H1 (cell line): ENCODE data around the gene MMD.

ENCODE experiments used
- ASH2L ChIP-seq: fragments of 200-600, 300-600 bp; sonication (generic); IDR thresholded peaks from one replicate; pipeline ENCODE4 v1.7.1; 2017; ENCODE audit warnings: low read length
- ATF3 ChIP-seq: IDR thresholded peaks from 2 replicates; pipeline ENCODE4 v1.6.1; 2011; ENCODE audit warnings: low read depth, mild to moderate bottlenecking, low read length; ENCODE audit not compliant: insufficient read depth
- EZH2 ChIP-seq: fragments of 200-600 bp; sonication (generic); IDR thresholded peaks from 2 replicates; pipeline ENCODE4 v1.7.1; 2012; ENCODE audit warnings: low read depth, mild to moderate bottlenecking, moderate library complexity, low read length, inconsistent platforms; ENCODE audit not compliant: severe bottlenecking
- JUN ChIP-seq: IDR thresholded peaks from 2 replicates; pipeline ENCODE4 v1.6.1; 2011; ENCODE audit warnings: low read depth, mild to moderate bottlenecking, improper control_type of control experiment, low read length
- NRF1 ChIP-seq: IDR thresholded peaks from 2 replicates; pipeline ENCODE4 v1.6.1; 2011; ENCODE audit warnings: mild to moderate bottlenecking, low read depth, low read length, improper control_type of control experiment
- POLR2A ChIP-seq, 2 experiments: IDR thresholded peaks; 1 replicate in 1 of 2; 2 replicates in 1 of 2; pipeline ENCODE4 v1.6.1; 2011; ENCODE audit warnings: low read depth in 2 of 2, low read length in 2 of 2, mild to moderate bottlenecking in 2 of 2; ENCODE audit errors: control extremely low read depth in 1 of 2
- RBBP5 ChIP-seq: IDR thresholded peaks from 2 replicates; pipeline ENCODE4 v1.7.1; 2012; ENCODE audit warnings: low read depth, mild to moderate bottlenecking, inconsistent platforms, low read length, moderate library complexity, borderline replicate concordance
- RNF2 ChIP-seq: fragments of 200-900, 300-1000 bp; sonication (generic); IDR thresholded peaks from 2 replicates; pipeline ENCODE4 v1.7.1; 2016; ENCODE audit warnings: borderline replicate concordance, low read depth, mild to moderate bottlenecking, antibody characterized with exemption, low read length; ENCODE audit not compliant: poor library complexity, severe bottlenecking; ENCODE audit errors: missing control alignments
- SP1 ChIP-seq: IDR thresholded peaks from 2 replicates; pipeline ENCODE4 v1.6.1; 2011; ENCODE audit warnings: low read depth, low read length
- TF ChIP-seq, protein P1 (sequence below), 3 experiments: IDR thresholded peaks; 1 replicate in 2 of 3; 2 replicates in 1 of 3; pipeline versions ENCODE4 v1.5.1 to v1.6.1; 2011; ENCODE audit warnings: low read length in 3 of 3, mild to moderate bottlenecking in 3 of 3, inconsistent platforms in 2 of 3, low read depth in 1 of 3, moderate library complexity in 1 of 3; ENCODE audit not compliant: insufficient read depth in 1 of 3; ENCODE audit errors: control extremely low read depth in 1 of 3

GRCh38 chr17:55418369-55419268, 3.0 kb downstream of the MMD start:
- TF ChIP-seq RNF2 (no peak), POLR2A (IDR thresholded peaks at IDR 0.05; ENCODE audit: control extremely low read depth in 1 of 2, low read depth in 2 of 2, low read length in 2 of 2) (no peak), JUN (no peak), RBBP5 (no peak), ATF3 (no peak), SP1 (no peak), ASH2L (no peak), NRF1 (no peak), EZH2 (no peak)
- TF ChIP-seq, protein P1, sequence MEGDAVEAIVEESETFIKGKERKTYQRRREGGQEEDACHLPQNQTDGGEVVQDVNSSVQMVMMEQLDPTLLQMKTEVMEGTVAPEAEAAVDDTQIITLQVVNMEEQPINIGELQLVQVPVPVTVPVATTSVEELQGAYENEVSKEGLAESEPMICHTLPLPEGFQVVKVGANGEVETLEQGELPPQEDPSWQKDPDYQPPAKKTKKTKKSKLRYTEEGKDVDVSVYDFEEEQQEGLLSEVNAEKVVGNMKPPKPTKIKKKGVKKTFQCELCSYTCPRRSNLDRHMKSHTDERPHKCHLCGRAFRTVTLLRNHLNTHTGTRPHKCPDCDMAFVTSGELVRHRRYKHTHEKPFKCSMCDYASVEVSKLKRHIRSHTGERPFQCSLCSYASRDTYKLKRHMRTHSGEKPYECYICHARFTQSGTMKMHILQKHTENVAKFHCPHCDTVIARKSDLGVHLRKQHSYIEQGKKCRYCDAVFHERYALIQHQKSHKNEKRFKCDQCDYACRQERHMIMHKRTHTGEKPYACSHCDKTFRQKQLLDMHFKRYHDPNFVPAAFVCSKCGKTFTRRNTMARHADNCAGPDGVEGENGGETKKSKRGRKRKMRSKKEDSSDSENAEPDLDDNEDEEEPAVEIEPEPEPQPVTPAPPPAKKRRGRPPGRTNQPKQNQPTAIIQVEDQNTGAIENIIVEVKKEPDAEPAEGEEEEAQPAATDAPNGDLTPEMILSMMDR (IDR thresholded peaks at IDR 0.05; ENCODE audit: control extremely low read depth in 1 of 3, insufficient read depth in 1 of 3, low read depth in 1 of 3, low read length in 3 of 3): no peak
